Keratinocyte (primary cell): ENCODE data around the gene SPACA7. TPM values are rescaled to one million over a fixed set of nuclear protein-coding genes. Genes with fewer than 3 reads are reported as not detected.

ENCODE experiments used
- DNase-seq: peaks from one replicate; pipeline ENCODE4 v3.0.0-alpha.2; 2011; ENCODE audit warnings: low read depth, missing footprints, low spot score
- FAIRE-seq: peaks from 2 replicates; lab custom pipeline; 2011; peaks lifted over from hg19 to GRCh38; lab: Jason Lieb, UNC
- H2AFZ ChIP-seq: 2 replicates; pipeline ENCODE4 v1.6.0; 2012; ENCODE audit warnings: low read length, control low read depth, inconsistent platforms; ENCODE audit not compliant: control insufficient read depth
- H3K27ac ChIP-seq: 2 replicates; pipeline ENCODE4 v1.5.1; 2011; ENCODE audit warnings: low read length; ENCODE audit not compliant: control insufficient read depth, insufficient read depth
- H3K27me3 ChIP-seq: 3 replicates; pipeline ENCODE4 v1.6.0; 2011; ENCODE audit warnings: low read length; ENCODE audit not compliant: control insufficient read depth, insufficient read depth; ENCODE audit errors: extremely low read depth
- H3K36me3 ChIP-seq, 2 experiments: 2 replicates in 1 of 2; 3 replicates in 1 of 2; pipeline ENCODE4 v1.5.1; 2011; ENCODE audit warnings: low read length in 2 of 2, mild to moderate bottlenecking in 1 of 2; ENCODE audit not compliant: control insufficient read depth in 2 of 2, insufficient read depth in 2 of 2; ENCODE audit errors: extremely low read depth in 1 of 2
- H3K4me1 ChIP-seq: 3 replicates; pipeline ENCODE4 v1.5.1; 2011; ENCODE audit warnings: low read length; ENCODE audit not compliant: control insufficient read depth, insufficient read depth; ENCODE audit errors: extremely low read depth
- H3K4me2 ChIP-seq: 3 replicates; pipeline ENCODE4 v1.6.0; 2011; ENCODE audit warnings: low read depth, low read length; ENCODE audit not compliant: control insufficient read depth, insufficient read depth; ENCODE audit errors: extremely low read depth
- H3K4me3 ChIP-seq, 3 experiments: fragments of 200-600 bp in 1 of 3; sonication (generic) in 1 of 3; 2 replicates in 2 of 3; 3 replicates in 1 of 3; pipeline ENCODE4 v1.5.1; 2011 to 2016; ENCODE audit warnings: low read length in 3 of 3, mild to moderate bottlenecking in 3 of 3, control low read depth in 2 of 3, inconsistent platforms in 1 of 3, low read depth in 1 of 3, mixed read lengths in 1 of 3, mixed run types in 1 of 3, moderate library complexity in 1 of 3; ENCODE audit not compliant: control insufficient read depth in 2 of 3, insufficient read depth in 2 of 3; ENCODE audit errors: extremely low read depth in 1 of 3
- H3K79me2 ChIP-seq: 2 replicates; pipeline ENCODE4 v1.6.0; 2012; ENCODE audit warnings: low read length; ENCODE audit not compliant: control insufficient read depth, insufficient read depth
- H3K9ac ChIP-seq: 3 replicates; pipeline ENCODE4 v1.6.0; 2011; ENCODE audit warnings: low read length; ENCODE audit not compliant: control insufficient read depth, insufficient read depth; ENCODE audit errors: extremely low read depth
- H3K9me1 ChIP-seq: 3 replicates; pipeline ENCODE4 v1.6.0; 2011; ENCODE audit warnings: low read length; ENCODE audit not compliant: control insufficient read depth, insufficient read depth; ENCODE audit errors: extremely low read depth
- H3K9me3 ChIP-seq: 2 replicates; pipeline ENCODE4 v1.5.1; 2012; ENCODE audit warnings: low read depth, low read length; ENCODE audit not compliant: control insufficient read depth
- H4K20me1 ChIP-seq: 3 replicates; pipeline ENCODE4 v1.6.0; 2011; ENCODE audit warnings: low read length; ENCODE audit not compliant: control insufficient read depth, insufficient read depth; ENCODE audit errors: extremely low read depth
- EZH2 ChIP-seq: IDR thresholded peaks from one replicate; pipeline ENCODE4 v1.6.1; 2012; ENCODE audit warnings: inconsistent platforms, mild to moderate bottlenecking, low read length, moderate library complexity
- dilution Hi-C: fragments of 300-500 bp; cut with MboI; formaldehyde crosslinking; loops from one replicate; pipeline ENCODE4 v1.7.0; 2020; ENCODE audit warnings: low sequenced_read_pairs; ENCODE audit not compliant: extremely low pct_ligation_motif_present
- polyA plus RNA-seq, 5 experiments: library from polyadenylated mRNA; depleted of rRNA in 3 of 5; stranded (reverse) in 3 of 5; stranded (forward) in 1 of 5; unstranded in 1 of 5; fragments of >200 nt; gene quantifications; 1 replicate in 1 of 5; 2 replicates in 3 of 5; 3 replicates in 1 of 5; pipeline versions ENCODE4 v1.2.1 to v1.2.3, GENCODE V29; 2011 to 2012; ENCODE audit warnings: missing spikeins in 2 of 5, low read depth in 1 of 5, low replicate concordance in 1 of 5
- TF ChIP-seq, protein P1 (sequence below), 3 experiments: IDR thresholded peaks in 1 of 3; conservative IDR thresholded peaks in 1 of 3; optimal IDR thresholded peaks in 1 of 3; 2 replicates in 2 of 3; 3 replicates in 1 of 3; pipeline versions ENCODE3 to v1.5.1; 2011; ENCODE audit warnings: low read length in 3 of 3, mild to moderate bottlenecking in 3 of 3, moderate library complexity in 2 of 3, control low read depth in 1 of 3, inconsistent platforms in 1 of 3; ENCODE audit not compliant: insufficient read depth in 2 of 3; ENCODE audit errors: extremely low read depth in 1 of 3

The SPACA7 gene
- polyA plus RNA-seq, 1 donor (not counting 4 experiments of a cell fraction or from before 2014, with no cell fraction given), result not detected

DNA sequence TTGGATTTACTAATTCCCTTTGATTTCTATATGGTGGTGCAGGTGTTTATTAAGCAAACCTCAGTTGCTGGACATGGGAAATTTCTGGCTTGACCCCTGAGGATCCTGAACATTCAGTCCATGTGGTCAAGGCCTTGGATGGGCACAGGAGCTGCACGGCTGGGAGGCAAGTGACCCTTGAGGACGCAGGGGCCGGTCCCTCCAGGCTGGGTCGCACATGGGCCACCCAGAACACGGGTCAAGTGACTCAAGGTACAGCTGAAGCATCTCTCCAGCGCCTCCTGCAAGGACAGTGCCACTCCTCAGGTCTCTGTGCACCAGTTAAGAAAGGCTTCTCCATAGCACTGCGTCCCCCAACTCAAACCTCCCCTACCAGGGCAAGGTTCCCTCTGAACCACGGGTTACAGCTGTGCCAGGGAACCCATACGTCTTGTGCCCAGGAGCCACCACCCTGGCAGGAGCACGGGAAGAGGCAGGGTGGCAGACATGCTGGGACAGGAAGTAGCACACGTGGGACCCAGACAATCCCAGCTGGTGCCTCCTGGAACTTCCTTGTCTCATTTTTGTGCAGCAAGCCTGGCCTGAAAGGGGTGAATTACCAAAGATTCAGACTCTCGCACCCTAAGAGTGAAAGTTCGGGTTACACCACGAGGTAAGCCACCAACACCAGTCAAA is 93.1 kb downstream of the SPACA7 start:
- H3K79me2 ChIP-seq, result no peaks in the 10 kb centered on the region
- peak overlapping the region; percentile 64 for H2AFZ ChIP-seq
- H3K9me3 ChIP-seq, result no peaks in the 10 kb centered on the region
- H3K36me3 ChIP-seq, result no peaks in the 10 kb centered on the region
- no peaks in the 10 kb centered on the region for H4K20me1 ChIP-seq
- H3K27me3 ChIP-seq, result no peaks in the 10 kb centered on the region
- H3K9ac ChIP-seq, result no peak overlapping the region
- FAIRE-seq (no peak), DNase-seq (no peak)
- dilution Hi-C loops, result no loop called here
- no peak overlapping the region for H3K4me3 ChIP-seq
- no peak overlapping the region for H3K4me2 ChIP-seq
- TF ChIP-seq EZH2, result no peak
- H3K4me1 ChIP-seq, result no peaks in the 10 kb centered on the region
- H3K9me1 ChIP-seq, result no peaks in the 10 kb centered on the region
- H3K27ac ChIP-seq, result no peak overlapping the region

DNA sequence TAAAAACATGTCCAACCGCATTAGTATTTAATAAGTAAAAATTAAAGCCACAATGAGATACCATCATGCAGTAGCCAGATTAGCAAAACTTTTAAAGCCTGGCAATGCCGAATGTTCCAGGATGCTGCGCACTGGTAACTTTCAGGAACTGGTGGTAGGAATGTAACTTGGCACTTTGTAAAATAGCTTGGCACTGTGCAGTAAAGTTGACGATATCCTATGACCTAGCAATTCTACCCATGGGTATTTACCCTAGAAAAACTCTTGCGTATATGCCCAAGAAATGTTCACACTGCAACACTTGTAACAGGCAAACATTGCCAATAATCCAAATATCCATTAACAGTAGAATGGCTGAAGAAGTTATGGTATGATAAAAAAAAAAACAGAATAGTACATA is 97.7 kb downstream of the SPACA7 start:
- no peak for DNase-seq
- TF ChIP-seq, protein P1, sequence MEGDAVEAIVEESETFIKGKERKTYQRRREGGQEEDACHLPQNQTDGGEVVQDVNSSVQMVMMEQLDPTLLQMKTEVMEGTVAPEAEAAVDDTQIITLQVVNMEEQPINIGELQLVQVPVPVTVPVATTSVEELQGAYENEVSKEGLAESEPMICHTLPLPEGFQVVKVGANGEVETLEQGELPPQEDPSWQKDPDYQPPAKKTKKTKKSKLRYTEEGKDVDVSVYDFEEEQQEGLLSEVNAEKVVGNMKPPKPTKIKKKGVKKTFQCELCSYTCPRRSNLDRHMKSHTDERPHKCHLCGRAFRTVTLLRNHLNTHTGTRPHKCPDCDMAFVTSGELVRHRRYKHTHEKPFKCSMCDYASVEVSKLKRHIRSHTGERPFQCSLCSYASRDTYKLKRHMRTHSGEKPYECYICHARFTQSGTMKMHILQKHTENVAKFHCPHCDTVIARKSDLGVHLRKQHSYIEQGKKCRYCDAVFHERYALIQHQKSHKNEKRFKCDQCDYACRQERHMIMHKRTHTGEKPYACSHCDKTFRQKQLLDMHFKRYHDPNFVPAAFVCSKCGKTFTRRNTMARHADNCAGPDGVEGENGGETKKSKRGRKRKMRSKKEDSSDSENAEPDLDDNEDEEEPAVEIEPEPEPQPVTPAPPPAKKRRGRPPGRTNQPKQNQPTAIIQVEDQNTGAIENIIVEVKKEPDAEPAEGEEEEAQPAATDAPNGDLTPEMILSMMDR (optimal IDR thresholded peaks at IDR 0.05 in 1 of 3, IDR thresholded peaks at IDR 0.05 in 1 of 3, conservative IDR thresholded peaks at IDR 0.05 in 1 of 3; ENCODE audit: extremely low read depth in 1 of 3, insufficient read depth in 2 of 3, low read length in 3 of 3), result peak in 1 of 3 experiments; percentile 20
- TF ChIP-seq EZH2, result no peak
- Histone ChIP-seq H3K4me2 (no peak overlapping the region), H4K20me1 (no peaks in the 10 kb centered on the region), H2AFZ (no peak overlapping the region), H3K4me1 (no peaks in the 10 kb centered on the region), H3K9me3 (no peaks in the 10 kb centered on the region), H3K9me1 (no peaks in the 10 kb centered on the region), H3K36me3 (no peaks in the 10 kb centered on the region), H3K4me3 (no peak overlapping the region), H3K27ac (no peak overlapping the region), H3K27me3 (no peaks in the 10 kb centered on the region), H3K79me2 (no peaks in the 10 kb centered on the region), H3K9ac (no peak overlapping the region)
- no peak for FAIRE-seq
- dilution Hi-C loops, result no loop called here

DNA sequence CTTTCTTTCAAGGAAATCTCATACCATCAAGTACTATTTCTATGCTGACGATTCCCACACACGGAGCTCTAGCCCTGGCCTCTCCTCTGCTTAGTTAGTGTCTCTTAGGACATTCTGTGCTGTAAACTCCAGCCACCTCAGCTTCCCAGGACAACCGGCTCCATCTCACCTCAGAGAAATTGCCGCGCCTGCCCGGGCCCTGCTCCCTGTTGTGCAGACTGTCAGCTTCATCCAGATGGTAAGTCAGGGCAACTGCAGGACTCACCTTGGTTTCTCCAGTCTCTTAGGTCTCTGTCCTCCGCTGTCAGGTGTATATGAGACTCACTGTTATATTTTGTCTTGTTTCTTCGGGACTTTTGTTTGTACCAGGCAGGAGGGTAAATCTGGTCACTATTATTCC is 98.7 kb downstream of the SPACA7 start:
- Histone ChIP-seq H3K9ac (no peak overlapping the region), H3K27me3 (no peaks in the 10 kb centered on the region), H3K4me1 (no peaks in the 10 kb centered on the region), H3K79me2 (no peaks in the 10 kb centered on the region), H3K27ac (no peak overlapping the region), H2AFZ (no peak overlapping the region), H3K9me1 (no peaks in the 10 kb centered on the region), H3K4me3 (no peak overlapping the region), H4K20me1 (no peaks in the 10 kb centered on the region), H3K9me3 (no peaks in the 10 kb centered on the region), H3K36me3 (no peaks in the 10 kb centered on the region), H3K4me2 (no peak overlapping the region)
- TF ChIP-seq, protein P1 (optimal IDR thresholded peaks at IDR 0.05 in 1 of 3, IDR thresholded peaks at IDR 0.05 in 1 of 3, conservative IDR thresholded peaks at IDR 0.05 in 1 of 3; ENCODE audit: extremely low read depth in 1 of 3, insufficient read depth in 2 of 3, low read length in 3 of 3), result no peak
- TF ChIP-seq EZH2, result no peak
- dilution Hi-C loops, result no loop called here
- FAIRE-seq (no peak), DNase-seq (no peak)
